Sigmoid colon (tissue), 7 donors: Measurements from ENCODE around the gene PANK4. TPM values are rescaled to one million over a fixed set of nuclear protein-coding genes. Genes with fewer than 3 reads are reported as not detected.
A peak's percentile ranks its signal among the peaks of the same experiment; 100 is the strongest.
"Not testable (repeated sequence)": the region's sequence is repeated elsewhere in the genome, so short reads cannot be mapped to it uniquely, and the experiment has no call there.

Source experiments
- DNase-seq: peaks from one replicate; pipeline ENCODE4 v3.0.0-alpha.2; 2019
- H3K27ac ChIP-seq, 4 donors: fragments of 200-600 bp; sonication (generic); one replicate each; pipeline ENCODE4 v1.5.1; 2016 to 2019; ENCODE audit warnings: mild to moderate bottlenecking in 1 of 4
- H3K27me3 ChIP-seq, 3 donors: fragments of 200-600 bp; sonication (generic); one replicate each; pipeline ENCODE4 v1.5.1; 2019; ENCODE audit warnings: mild to moderate bottlenecking in 1 of 3
- H3K36me3 ChIP-seq, 4 donors: fragments of 200-600 bp; sonication (generic); one replicate each; pipeline ENCODE4 v1.5.1; 2016 to 2019
- H3K4me1 ChIP-seq, 4 donors: fragments of 200-600 bp; sonication (generic); one replicate each; pipeline ENCODE4 v1.5.1; 2017 to 2019
- H3K4me3 ChIP-seq, 4 donors: fragments of 200-600 bp; sonication (generic); one replicate each; pipeline ENCODE4 v1.5.1; 2017 to 2019; ENCODE audit warnings: mild to moderate bottlenecking in 2 of 4, moderate library complexity in 1 of 4
- H3K9me3 ChIP-seq, 4 donors: fragments of 200-600 bp in 3 of 4; sonication (generic) in 3 of 4; one replicate each; pipeline versions ENCODE4 v1.5.1 to v1.6.1; 2013 to 2019
- EP300 ChIP-seq, 4 donors: sonication (generic); formaldehyde crosslinking; IDR thresholded peaks; one replicate each; pipeline ENCODE4 v1.6.1; 2017; ENCODE audit warnings: antibody characterized with exemption in 4 of 4
- POLR2A ChIP-seq, 2 donors: fragments of 450-650 bp; IDR thresholded peaks; one replicate each; pipeline ENCODE4 v1.6.1; 2016; ENCODE audit warnings: antibody characterized with exemption in 2 of 2, mild to moderate bottlenecking in 2 of 2, moderate library complexity in 2 of 2
- POLR2AphosphoS5 ChIP-seq, 4 donors: sonication (generic); formaldehyde crosslinking; IDR thresholded peaks; one replicate each; pipeline ENCODE4 v1.6.1; 2017; ENCODE audit warnings: antibody characterized with exemption in 4 of 4
- WGBS, 2 donors: extraction: QIAGEN DNeasy Blood & Tissue Kit; methylation state at CpG; one replicate each; pipeline ENCODE4 v1.1.7; 2013; 5-methylcytosine and 5-hydroxymethylcytosine counted together
- intact Hi-C: fragments of 100-400 bp; cut with DNase I; formaldehyde crosslinking; loops from one replicate; pipeline ENCODE4 v1.15.1; 2023
- polyA plus RNA-seq, 3 donors: library from polyadenylated mRNA; stranded (reverse); fragments of 200-250 nt; gene quantifications; one replicate each; pipeline ENCODE4 v1.2.3, GENCODE V29; 2013
- total RNA-seq, 4 donors: library from RNA; depleted of rRNA; stranded (reverse); fragments of >200 nt; gene quantifications; one replicate each; pipeline ENCODE4 v1.1.0, GENCODE V29; 2016
- TF ChIP-seq, protein P1 (sequence below), 4 experiments: fragments of 450-650 bp in 3 of 4; fragments of 200-600 bp in 1 of 4; IDR thresholded peaks; one replicate each; pipeline ENCODE4 v1.5.1; 2016 to 2019; ENCODE audit warnings: antibody characterized with exemption in 4 of 4, mild to moderate bottlenecking in 3 of 4, moderate library complexity in 2 of 4
- donor health status: healthy with polysubstance abuse.
- donor health status: Bipolar disorder and iron deficiency.
- donor health status: healthy.

The PANK4 gene
- total and polyA plus RNA-seq, 7 donors: 11.4 to 37.7 (median 25.4) TPM

DNA sequence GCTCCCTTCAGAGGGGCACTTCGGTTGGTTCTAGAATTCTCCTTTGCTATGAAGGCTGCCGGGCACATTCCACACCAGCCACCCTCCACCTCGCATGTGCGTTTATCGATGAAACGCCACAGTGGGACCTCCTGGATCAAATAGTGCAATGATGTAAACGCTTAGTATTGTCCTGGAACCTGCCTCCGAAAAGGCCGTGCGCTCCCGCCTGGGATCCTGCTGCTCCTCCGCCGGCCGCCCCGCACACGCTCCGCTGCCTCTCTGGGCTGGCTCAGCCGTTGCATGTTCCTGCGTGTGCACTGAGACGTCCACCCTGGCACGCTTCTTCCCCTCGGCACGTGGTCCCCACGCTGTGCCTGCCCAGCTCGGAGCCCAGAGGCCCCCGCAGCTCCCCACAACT is 25.8 kb upstream of the PANK4 start:
- no peak for TF ChIP-seq EP300 (IDR thresholded peaks at IDR 0.05)
- TF ChIP-seq, protein P1, sequence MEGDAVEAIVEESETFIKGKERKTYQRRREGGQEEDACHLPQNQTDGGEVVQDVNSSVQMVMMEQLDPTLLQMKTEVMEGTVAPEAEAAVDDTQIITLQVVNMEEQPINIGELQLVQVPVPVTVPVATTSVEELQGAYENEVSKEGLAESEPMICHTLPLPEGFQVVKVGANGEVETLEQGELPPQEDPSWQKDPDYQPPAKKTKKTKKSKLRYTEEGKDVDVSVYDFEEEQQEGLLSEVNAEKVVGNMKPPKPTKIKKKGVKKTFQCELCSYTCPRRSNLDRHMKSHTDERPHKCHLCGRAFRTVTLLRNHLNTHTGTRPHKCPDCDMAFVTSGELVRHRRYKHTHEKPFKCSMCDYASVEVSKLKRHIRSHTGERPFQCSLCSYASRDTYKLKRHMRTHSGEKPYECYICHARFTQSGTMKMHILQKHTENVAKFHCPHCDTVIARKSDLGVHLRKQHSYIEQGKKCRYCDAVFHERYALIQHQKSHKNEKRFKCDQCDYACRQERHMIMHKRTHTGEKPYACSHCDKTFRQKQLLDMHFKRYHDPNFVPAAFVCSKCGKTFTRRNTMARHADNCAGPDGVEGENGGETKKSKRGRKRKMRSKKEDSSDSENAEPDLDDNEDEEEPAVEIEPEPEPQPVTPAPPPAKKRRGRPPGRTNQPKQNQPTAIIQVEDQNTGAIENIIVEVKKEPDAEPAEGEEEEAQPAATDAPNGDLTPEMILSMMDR (IDR thresholded peaks at IDR 0.05): no peak
- no peak for TF ChIP-seq POLR2A (IDR thresholded peaks at IDR 0.05)
- TF ChIP-seq POLR2AphosphoS5 (IDR thresholded peaks at IDR 0.05): no peak
- Histone ChIP-seq H3K4me1 (peaks cover 0 to 41% (median 36%) of the 10 kb centered on the region in 4 donors), H3K9me3 (no peaks in the 10 kb centered on the region), H3K27ac (no peak overlapping the region), H3K36me3 (no peaks in the 10 kb centered on the region), H3K4me3 (no peak overlapping the region), H3K27me3 (peaks cover under 1 to 12% (median 3%) of the 10 kb centered on the region in 3 donors)
- no peak for DNase-seq
- 93 to 95% methylated on average over 26 of the region's 26 CpGs for WGBS, 2 donors
- intact Hi-C loops: loop anchor here (10.0 kb wide), 1 partner anchor 93 kb away; no protein-coding TSS in a partner anchor

DNA sequence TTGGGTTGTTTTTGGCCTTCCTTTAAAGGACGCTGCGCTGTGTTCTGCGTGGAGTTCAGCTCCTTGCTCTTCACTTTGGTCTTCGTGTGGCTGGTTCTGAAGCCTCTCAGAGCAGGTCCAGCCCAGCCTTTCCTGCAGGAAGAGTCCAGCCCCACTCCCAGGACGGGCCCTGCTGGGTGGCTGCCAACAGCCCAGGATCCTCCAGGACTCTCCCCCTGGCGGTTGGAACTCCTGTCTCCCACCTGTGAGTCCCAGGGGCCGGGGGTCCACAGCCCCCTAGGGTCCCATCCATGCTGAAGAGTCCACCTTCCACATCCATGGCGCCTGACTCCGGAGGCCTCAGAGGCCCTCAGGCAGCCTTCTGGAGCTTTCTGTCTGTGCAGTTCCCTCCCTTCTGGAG is 25.1 kb upstream of the PANK4 start:
- H3K9me3 ChIP-seq, H3K4me3 ChIP-seq, H3K36me3 ChIP-seq, DNase-seq: not testable (repeated sequence)
- Histone ChIP-seq H3K27me3 (peaks cover 7 to 19% (median 9%) of the 10 kb centered on the region in 3 donors), H3K27ac (peak overlapping the region in 1 of 4 donors; percentile 22), H3K4me1 (peaks cover 0 to 42% (median 37%) of the 10 kb centered on the region in 4 donors)
- WGBS, 2 donors: 86 to 92% methylated on average over 9 of the region's 9 CpGs
- intact Hi-C loops: loop anchor here (10.0 kb wide), 1 partner anchor 93 kb away; no protein-coding TSS in a partner anchor

DNA sequence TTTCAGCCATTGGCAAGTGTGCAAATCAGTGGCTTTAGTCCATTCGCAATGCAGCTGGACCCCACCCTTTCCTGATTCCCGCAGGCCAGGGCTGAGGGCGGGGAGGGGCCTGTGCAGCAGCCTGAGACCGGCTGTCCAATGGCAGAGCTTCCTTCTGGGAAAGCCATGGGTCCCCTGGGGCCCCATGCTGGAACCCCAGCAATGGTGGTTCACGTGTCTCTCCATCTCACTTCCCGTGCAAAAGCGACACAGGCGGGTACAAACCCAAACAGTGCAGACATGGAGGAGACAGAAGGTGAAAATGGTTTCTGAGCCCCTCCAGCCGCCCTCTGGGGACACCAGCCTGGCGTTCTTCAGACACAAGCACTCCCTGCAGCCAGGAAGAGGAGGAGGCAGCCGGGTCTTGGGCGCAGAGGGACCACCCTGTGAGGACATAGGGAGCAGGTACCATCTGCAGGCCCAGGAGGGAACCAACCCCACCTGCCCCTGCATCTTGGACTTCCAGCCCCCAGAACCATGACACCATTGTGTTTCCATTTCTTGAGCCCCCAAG is 24.0 kb upstream of the PANK4 start:
- not testable (repeated sequence) for DNase-seq, H3K4me3 ChIP-seq, H3K9me3 ChIP-seq, H3K36me3 ChIP-seq
- peak overlapping the region in 1 of 4 donors; percentile 94 for H3K27ac ChIP-seq
- peaks cover 0 to 48% (median 42%) of the 10 kb centered on the region in 4 donors for H3K4me1 ChIP-seq
- 51 to 63% methylated on average over 12 of the region's 12 CpGs for WGBS, 2 donors
- H3K27me3 ChIP-seq: peaks cover 14 to 30% (median 21%) of the 10 kb centered on the region in 3 donors
- intact Hi-C loops: loop anchor here (10.0 kb wide), 1 partner anchor 94 kb away; no protein-coding TSS in a partner anchor

DNA sequence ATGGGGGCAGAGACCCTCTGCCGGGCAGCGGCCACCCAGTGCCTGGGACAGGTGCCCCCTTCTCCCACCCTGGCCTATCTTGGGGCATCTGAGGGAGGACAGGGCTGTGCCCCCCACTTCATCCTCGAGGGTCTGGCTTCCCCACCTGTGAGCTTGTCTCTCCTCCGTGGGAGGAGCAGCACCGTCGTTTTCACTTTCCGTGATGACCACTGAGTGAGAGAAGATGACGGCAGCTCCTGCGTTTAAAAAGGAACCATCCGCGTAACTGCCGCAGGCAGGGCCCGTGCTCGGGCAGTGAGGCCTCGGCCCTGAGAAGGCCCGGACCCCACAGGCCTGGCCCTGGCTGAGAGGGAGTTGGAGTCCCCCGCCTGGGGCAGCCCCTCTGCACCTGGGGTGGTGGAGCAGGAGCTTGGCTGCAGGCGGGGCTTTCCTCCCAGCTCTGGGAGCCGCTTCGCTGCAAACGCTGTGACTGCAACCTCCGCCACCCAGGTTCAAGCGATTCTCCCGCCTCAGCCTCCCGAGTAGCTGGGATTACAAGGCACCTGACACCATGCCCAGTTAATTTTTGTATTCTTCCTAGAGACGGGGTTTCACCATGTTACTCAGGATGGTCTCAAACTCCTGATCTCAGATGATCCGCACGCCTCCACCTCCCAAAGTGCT is 23.1 kb upstream of the PANK4 start:
- intact Hi-C loops: loop anchor here (5.0 to 10.0 kb wide), 2 partner anchors 38 to 95 kb away; partner anchors contain the start of gene PRXL2B
- not testable (repeated sequence) for H3K9me3 ChIP-seq, H3K36me3 ChIP-seq, DNase-seq
- peak overlapping the region in 2 of 4 donors; percentile 23 to 52 for H3K4me3 ChIP-seq
- H3K27me3 ChIP-seq: peaks cover 14 to 37% (median 30%) of the 10 kb centered on the region in 3 donors
- peaks cover 0 to 47% (median 40%) of the 10 kb centered on the region in 4 donors for H3K4me1 ChIP-seq
- 75 to 81% methylated on average over 25 of the region's 28 CpGs for WGBS, 2 donors
- peak overlapping the region; percentile 79 to 94 (median 82) for H3K27ac ChIP-seq

DNA sequence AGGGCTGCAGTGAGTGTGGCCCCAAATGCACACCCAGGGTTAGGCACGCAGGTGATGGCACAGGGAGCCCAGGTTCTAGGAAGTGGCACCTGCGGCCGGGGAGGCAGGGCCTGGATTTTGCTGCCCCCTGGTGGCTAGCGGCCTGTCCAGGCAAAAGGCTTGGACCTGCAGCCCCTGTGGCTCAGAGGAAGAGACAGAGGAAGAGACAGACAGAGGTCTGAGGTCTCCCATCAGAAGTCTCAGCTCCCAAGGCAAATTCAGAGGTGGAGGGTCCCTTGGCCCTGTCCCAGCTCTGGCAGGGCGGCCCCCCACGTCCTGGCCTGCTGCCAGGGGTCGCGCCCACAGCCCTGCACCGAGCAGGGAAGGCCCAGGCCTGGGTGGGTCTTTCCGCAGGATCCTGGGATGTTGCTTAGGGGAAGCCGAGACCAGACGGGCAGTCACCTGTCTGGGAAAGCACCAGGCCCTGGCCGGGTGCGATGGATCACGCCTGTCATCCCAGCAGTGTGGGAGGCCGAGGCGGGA is 21.7 kb upstream of the PANK4 start:
- H3K4me1 ChIP-seq: peaks cover 0 to 59% (median 43%) of the 10 kb centered on the region in 4 donors
- 2 to 6% methylated on average over 17 of the region's 17 CpGs for WGBS, 2 donors
- peak; percentile 91 for DNase-seq

More for the DNA sequence above, 21.7 kb upstream of the PANK4 start:
- Histone ChIP-seq H3K27me3 (peaks cover 14 to 50% (median 42%) of the 10 kb centered on the region in 3 donors), H3K9me3 (no peaks in the 10 kb centered on the region), H3K4me3 (peak overlapping the region; percentile 18 to 52 (median 23)), H3K36me3 (no peaks in the 10 kb centered on the region), H3K27ac (peak overlapping the region; percentile 79 to 94 (median 82))
- intact Hi-C loops: loop anchor here (1.0 to 5.0 kb wide), 3 partner anchors 22 to 134 kb away; partner anchors contain the start of genes PANK4 and PRXL2B
- TF ChIP-seq POLR2AphosphoS5 (IDR thresholded peaks at IDR 0.05): peak in 2 of 4 donors; percentile 18 to 24
- TF ChIP-seq POLR2A (IDR thresholded peaks at IDR 0.05): no peak
- TF ChIP-seq, protein P1 (IDR thresholded peaks at IDR 0.05): peak; percentile 91 to 96 (median 94)
- no peak for TF ChIP-seq EP300 (IDR thresholded peaks at IDR 0.05)
